ENCODE measurements around the gene CPED1.
"Not testable (repeated sequence)": the region's sequence is repeated elsewhere in the genome, so short reads cannot be mapped to it uniquely, and the experiment has no call there.

Gene CPED1

DNA sequence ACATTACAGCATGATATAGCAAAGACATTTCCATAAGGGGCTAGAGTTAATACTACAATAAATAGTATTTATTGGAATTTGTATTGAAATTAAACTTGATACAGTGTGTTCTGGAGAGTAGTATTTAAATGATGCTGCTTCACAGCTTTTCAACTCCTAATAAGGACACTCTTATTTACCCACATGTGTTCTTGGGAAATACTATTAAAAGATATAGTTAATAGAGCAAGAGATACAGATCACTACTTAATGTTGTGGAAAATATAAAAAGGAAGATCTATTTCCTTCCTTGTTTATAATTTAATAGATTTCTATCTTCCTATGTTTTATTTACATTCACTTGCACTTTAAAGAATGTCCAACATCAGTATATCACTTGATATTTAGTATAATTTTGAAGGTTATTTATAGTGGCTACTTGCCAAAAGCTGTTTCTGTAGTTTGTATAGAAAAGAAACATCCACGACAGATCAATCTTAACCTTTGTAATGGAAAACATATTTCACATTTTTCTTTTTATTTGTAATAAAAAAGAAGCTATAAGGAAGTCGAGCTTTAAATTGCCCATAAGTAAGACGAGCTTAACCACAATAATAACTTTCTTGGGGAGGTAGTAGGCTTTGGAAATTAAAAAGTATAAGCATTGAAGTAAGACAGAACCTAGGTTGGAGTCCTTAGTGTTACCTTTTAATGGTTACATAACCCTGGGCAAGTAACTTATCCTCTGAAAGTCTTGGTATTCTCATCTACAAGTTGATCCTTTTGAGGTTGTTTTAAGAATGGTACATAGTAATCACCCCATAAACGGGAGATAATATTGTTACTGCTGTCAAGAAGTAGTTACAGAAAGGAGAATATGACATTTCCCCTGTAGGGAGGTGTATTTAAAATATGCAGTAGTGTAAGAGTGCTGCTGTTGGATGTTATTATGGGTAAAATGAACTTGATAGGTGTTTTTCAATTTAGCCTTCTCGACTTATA is 32.8 kb downstream of the CPED1 start:
- no peak for DNase-seq

DNA sequence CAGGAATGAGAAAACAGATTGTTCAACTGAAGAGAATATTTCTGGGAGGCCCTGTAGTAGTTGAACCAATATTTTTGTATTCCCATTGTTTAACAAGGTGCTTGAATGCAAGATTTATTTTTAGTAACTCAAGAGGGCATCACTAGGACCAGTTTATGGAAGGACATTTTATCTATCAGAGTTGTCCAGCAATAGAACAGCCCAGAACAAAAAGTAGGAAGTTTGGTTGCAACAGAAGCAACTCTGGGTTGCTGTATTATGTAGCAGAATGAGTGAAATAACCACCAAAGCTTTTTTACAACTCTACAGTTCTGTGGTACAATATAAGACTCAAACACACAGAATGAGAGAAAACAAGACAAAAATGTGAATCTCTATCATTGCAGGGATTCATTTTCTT is 34.7 kb downstream of the CPED1 start:
- DNase-seq = peak; percentile 26

DNA sequence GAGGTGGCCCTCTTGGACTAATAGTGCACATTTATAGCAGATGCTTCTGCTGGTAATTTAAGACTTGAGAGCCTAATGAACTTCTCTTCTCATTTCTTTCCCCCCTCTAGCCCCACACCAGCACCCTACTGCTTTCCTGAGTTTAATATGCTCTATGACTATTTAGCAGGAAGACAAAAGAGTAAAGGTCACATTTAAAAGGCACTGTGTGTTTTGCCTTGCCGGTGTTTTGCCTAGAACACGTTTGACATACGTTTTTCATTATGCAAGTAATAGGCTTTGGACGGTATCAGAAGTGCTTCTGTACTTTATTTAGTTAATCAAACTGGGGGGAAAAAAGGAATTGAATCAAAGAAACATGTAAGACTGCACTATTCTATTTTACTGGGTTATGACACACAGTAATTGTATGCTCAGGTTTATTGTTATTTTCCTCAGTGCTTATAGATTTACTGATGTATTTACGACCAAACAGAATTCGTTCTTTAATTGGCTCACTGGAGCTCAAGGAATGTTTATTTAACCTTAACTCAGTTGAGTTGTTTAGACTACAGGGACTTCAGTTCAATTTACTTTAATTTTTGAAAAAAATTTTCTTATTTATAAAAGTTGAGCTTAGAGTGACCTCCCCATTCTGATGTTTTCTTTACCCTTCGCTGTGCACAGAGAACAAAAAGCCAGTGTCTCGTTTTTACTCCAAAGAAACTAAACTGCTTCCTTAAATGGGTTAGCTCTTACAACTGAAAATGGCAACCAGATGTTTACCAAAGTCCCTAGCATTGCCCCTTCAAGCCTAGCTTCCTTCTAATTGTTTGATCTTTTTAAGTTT is 35.4 kb downstream of the CPED1 start:
- no peak for DNase-seq

DNA sequence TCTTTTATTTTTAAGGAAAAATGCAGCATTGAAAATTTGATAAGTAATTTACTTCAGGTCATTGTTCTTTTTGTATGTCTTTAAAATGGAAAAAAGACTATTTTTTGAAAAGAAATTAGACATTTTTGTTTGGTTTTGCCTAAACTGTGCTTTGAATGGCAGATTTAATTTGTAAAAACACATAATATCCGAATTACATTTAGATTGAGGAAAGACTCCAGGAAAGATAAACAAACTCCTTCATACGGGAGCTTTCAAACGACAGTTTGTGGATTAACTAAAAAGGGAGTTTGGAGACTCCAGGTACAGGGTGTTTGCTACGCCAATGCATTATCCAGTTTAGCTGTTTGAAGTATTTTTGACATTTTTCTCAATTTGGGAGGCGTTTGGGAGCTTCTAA is 36.1 kb downstream of the CPED1 start:
- DNase-seq = no peak

DNA sequence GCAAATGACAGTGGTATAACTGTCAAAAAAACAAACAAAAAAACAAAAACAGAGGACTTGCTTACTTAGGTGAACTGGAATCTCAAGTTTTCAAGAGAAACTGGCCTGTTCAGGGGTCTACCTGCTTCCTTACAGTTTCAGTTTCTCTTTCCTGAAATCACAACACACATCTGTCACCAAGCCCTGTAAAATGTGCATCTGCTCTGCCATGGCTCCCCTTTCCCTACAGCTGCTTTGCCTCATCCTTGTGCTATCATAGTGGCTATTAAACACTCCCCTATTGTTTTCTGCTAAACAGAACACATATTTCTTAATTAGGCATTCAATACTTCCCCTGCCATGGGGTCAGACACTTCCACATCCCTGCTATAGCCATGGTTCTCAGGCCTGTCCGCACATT is 37.6 kb downstream of the CPED1 start:
- DNase-seq = no peak

DNA sequence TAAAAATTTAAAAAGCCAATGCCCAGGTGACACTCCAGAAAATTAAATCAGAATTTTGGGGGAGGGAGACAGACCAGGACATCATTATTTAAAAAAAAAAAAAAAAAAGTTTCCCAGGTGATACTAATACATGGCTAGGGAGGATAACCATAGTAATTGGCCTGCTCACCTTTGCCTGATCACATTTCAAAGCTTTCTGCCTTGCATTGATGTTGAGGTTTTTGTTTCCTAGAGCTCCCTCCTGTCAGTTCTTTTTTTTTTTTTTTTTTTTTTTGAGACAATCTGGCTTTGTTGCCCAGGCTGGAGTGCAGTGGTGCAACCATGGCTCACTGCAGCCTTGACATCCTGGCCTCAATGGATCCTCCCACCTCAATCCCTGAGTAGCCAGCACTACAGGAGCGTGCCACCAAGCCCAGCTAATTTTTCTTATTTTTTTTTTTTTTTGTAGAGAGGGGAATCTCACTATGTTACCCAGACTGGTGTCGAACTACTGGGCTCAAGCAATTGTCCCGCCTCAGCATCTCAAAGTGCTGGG is 38.1 kb downstream of the CPED1 start:
- DNase-seq = no peak

DNA sequence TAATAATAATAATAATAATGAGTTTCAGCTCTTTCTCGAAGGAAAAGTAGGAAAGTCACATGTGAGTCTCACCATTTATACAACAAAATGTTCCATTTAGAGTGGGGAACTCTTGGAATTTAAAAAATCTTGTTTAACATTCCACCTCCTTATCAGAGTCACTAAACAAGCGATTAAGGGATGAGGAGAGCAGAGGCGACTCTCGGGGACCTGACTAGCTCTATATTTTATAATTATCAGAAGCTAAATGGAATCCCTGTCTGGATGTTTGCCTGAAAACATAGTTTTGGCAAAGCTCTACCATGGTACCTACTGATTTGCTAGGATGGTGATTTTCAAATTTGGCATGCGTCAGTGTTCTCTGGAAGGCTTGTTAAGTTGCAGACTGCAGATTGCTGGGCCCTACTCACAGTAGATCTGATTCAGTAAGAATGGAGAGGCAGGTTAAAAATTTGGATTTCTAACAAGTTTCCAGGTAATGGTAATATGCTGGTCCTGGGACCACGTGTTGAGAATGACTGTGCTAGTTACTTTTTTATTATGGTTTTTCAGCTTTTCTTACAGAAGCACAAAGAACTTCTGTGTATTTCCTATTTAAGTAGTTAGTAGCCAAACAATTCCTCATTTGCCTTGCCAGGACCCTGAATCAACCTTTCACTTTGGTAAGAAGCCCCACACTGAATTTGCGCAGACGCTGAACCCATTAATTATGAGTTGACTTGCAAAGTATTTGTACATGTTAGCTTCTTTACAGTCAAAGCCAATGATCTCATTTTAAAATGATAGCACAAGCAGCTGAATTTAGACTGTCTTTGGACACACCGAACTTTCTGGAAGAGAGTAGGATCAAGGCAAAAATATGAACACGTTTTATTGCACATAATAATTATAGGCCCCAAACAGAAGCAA is 39.5 kb downstream of the CPED1 start:
- no peak for DNase-seq

DNA sequence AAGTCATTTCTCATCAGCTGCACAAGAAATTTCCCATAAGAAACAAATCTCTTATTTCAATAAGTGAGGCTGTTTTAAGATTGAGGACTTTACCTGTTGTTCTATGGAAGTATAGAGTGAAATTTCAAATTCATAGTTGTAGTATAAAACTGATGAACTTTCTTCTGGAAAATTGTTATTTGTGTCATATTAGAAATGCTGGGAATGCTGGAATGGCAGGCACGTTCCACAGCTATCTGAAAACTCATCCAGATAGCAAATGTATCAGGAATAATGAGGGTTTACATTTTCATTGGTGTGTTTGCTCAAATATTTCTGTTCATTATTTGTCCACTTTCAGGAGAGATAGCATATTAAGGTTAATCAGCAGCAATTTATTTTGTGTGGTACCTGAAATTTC is 40.8 kb downstream of the CPED1 start:
- DNase-seq = no peak

DNA sequence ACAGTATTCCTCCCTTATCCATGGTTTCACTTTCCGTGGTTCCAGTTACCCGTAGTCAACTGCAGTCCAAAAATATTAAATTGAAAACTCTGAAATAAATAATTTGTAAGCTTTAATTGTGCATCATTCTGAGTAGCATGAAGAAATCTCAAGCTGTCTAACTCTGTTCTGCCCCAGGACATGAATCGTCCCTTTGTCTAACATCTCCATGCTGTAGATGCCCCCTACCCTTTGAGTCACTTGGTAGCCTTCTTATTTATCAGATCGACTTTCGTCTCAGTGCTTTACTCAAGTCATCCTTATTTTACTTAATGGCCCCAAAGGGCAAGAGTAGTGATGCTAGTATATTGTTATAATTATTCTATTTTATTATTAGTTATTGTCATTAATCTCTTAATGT is 41.8 kb downstream of the CPED1 start:
- DNase-seq = no peak

DNA sequence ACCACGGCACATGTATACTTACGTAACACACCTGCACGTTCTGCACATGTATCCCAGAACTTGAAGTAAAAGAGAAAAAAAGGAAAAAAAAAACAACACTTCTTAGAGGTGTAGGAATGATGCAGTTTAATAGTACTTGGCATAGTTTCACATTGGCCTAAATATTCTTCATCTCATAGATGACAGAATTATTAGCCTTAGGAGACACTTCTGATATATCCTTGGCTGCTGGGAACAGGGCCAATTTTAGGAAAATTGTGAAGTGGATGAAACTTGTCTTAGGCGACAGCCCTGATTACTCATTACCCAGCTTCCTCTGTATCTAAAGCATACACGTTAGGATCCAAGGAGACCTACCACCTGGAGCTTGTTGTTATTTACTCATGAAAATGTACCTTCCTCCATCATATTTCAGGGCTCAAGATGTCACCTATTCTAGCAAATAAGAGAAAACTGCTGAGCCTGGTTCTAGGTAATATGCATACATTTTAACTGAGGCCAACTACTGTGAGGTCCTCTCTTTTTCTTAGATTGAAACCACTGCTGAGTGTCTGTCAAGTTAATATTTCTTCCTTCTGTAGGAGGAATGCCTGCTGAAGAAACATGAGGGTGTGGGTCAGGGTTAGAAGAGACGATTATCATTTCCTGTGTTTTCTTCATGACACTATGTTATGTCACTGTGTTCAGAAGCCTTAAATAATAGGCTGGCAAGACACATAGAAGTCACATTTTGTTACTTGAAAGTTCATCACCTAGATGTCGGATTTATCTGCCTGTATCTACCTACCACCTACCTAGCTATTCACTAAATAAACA is 44.3 kb downstream of the CPED1 start:
- DNase-seq = no peak

DNA sequence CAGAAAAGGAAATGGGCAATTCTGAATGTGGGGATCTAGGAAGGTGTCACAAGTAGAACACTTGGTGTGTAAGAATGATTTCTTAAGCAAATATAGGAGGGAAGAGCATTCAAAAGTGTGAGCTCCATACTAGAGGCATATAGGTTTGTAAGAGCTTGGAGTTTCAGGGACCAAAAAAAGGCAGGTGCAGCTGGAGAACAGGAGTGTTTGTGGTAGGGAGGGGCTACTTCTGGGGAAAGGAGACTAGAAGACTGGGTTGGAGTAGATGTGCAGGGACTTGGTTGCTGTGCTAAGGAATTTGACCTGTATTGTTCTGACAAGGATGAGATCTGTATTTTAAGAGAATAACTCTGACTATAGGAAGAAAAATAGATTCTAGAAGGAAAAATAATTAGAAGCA is 46.4 kb downstream of the CPED1 start:
- no peak for DNase-seq

DNA sequence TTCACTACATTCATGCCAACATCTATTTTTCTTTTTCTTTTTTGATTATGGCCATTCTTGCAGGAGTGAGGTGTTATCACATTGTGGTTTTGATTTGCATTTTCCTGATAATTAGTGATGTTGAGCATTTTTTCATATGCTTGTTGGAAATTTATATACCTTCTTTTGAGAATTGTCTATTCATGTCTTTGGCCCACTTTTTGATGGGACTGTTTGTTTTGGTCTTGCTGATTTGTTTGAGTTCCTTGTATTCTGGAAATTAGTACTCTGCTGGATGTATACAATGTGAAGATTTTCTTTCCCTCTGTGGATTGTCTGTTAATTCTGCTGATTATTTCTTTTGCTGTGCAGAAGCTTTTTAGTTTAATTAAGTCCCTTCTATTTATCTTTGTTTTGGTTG is 48.3 kb downstream of the CPED1 start:
- not testable (repeated sequence) for DNase-seq

DNA sequence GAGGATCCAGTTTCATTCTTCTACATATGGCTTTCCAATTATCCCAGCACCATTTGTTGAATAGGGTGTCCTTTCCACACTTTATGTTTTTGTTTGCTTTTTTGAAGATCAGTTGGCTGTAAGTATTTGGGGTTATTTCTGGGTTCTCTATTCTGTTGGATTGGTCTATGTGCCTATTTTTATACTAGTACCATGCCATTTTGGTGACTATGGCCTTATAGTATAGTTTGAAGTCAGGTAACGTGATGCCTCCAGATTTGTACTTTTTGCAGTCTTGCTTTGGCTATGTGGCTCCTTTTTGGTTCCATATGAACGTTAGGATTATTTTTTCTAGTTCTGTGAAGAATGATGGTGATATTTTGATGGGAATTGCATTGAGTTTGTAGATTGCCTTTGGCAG is 48.8 kb downstream of the CPED1 start:
- not testable (repeated sequence) for DNase-seq

DNA sequence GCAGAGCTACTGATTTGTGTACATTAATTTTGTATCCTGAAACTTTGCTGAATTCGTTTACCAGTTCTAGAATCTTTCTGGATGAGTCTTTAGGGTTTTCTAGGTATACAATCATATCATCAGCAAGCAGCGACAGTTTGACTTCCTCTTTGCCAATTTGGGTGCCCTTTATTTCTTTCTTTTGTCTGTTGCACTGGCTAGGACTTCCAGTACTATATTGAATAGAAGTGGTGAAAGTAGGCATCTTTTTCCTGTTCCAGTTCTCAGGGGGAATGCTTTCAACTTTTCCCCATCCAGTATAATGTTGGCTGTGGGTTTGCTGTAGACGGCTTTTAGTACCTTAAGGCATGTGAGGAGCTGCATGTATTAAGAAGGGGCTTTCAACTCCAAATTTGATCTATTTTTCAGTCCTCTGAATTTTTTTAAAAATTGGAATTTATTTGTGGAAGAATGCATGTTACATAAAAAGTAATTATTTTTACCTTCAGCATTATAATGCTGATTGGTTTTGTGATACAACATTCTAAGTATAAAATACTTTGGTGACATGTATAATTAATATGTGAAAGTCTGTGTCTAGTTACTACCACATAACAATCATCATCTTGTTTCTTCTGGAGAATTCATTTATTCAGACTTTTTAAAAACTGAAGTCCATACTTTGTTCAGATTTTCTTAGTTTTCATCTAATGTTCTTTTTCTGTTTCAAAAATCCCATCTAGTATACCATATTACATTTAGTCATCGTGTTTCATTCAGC is 49.6 kb downstream of the CPED1 start:
- no peak for DNase-seq

DNA sequence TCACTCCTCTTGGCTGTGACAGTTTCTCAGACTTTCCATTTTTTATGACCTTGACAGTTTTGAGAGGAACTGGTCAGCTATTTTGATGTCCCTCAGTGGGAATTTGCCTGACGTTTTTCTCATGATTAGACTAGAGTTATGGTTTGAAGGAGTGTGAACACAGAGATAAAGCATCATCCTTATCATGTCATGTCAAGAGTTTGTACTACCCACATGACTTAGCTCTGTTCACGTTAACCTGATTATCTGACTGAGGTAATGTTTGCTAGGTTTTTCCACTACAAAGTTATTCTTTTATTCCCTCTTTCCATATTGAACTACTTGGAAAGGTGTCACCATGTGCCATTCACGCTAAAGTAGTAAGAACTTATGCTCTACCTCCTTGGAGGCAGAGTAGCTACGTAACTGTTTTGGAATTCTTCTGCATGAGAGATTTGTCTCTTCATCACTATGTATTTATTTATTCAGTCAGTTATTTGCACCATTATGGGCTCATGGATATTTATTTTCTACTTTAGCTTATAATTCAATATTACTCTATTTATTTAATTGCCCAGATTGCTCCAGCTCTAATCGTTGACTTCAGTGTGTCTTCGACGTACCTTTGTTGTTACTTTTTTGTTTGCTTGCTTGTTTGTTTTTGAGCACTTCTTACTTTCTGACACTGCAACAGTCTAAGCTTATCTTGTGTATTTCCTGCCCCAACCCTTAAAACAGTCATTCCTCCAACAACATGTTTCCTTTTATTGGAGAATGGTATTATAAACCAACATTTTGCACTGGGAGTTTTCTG is 50.4 kb downstream of the CPED1 start:
- DNase-seq = no peak

DNA sequence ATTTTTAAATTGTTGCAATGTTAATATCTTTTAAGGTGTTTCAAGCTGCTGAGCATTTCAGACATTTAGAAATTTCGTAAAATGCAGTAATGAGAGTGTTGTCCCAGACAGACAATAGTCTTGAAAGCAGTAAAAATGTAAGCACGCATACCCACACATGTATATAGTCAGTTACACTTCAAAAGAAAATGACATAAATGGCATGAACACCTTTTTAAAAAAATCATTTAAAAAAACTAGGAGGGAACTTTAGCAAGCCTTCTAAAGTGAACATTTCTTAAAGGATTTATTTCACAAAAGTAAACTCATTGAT is 51.0 kb downstream of the CPED1 start:
- DNase-seq = no peak

DNA sequence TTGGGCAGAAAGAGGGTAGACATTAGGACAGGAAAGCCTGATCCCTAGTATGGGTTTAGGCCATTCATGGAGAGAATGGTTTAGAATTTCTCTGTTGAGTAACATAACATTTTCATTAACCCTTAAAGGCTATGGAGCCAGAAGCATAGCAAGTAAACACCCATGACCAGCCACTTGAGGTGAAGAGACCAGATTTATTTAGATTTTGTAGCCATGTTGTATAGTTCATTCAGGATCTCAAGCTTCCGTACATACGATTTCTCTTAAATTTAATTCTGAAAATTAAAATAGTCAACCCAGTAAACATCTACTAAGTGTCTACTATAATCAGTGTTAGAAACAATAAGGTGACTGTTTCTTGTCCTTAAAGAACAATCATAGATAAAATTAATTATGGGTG is 51.5 kb downstream of the CPED1 start:
- no peak for DNase-seq

DNA sequence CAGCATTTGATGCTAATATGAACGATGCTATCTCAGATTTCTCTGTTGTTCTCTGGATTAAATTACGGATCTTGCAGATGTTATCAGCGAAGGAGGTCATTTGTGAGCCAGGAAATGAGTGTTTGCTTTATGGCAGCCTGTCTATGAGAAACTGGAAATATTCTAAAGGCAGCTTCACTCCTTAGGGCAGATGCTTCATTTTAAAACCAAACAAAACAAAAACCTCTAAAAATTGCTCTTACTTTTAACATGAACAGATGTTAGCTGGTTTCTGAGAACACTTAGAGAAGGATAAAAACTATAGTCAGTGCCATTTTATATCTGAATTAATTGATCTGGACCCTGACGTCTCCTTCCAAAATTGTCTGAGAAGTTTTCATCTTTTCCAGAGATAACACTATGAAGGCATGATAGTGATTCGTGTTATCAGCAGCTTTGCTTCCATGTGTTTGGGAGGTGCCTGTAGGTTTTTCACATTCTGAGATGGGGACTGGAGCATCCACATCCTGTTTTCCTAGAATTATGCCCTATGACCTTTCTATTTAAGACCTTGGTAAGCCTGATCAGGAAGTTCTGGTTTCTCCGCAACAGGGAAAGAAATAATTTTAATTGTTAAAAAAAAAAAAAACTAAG is 53.1 kb downstream of the CPED1 start:
- DNase-seq = peak; percentile 40

DNA sequence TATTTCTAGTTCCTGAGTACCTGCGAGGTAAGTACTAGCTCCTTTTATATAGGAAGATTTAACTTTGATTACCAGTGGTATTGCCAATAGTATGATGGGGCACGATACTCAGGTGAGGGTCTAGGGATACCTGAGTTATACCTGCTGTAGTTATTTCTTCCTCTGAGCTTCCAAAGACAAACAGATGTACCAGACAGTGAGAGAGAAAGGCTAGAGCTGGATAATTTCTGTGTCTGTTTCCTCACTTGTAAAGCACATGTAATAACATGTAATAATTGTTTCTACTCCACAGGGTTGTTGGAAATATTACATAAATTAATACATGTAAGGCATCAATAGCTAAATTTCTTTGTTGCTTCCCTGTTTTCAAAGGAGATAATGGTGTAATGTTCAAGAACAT is 53.7 kb downstream of the CPED1 start:
- DNase-seq = no peak

DNA sequence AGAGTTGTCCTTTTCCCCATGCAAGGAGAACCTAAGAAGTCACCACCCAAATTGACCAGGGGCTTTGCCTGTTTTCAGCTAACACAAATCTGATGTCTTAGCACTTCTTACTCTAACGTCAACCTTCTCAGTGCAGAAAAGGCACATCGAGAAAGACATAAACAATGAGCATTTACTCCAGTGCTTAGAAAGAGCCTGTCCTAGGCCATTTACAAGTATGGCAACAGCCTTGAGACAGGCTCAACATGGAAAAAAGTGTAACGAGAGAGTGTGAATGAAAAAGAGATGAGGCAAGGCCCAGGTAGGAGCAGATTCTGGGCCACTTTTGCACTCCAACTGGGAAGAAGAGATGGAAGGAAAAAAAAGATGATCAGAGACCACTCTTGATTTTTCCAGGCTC is 54.4 kb downstream of the CPED1 start:
- no peak for DNase-seq

Measured in MV-4-11 (cell line).